Activated CD8-positive, alpha-beta memory T cell treated with anti-CD3 and anti-CD28 coated beads for 36 hours (primary cell): Measurements from ENCODE around the gene SFT2D1. TPM values are rescaled to one million over a fixed set of nuclear protein-coding genes. Genes with fewer than 3 reads are reported as not detected.

ENCODE experiments used
- CTCF ChIA-PET: fragments of 350-600 bp; sonication (Branson Sonifier 250); formaldehyde crosslinking; loops from one replicate; lab custom pipeline; 2021; ENCODE audit warnings: antibody characterized with exemption; lab: Charles Lee
- POLR2A ChIA-PET: fragments of 350-600 bp; sonication (Branson Sonifier 250); formaldehyde crosslinking; loops from one replicate; lab custom pipeline; 2021; ENCODE audit warnings: antibody characterized with exemption; lab: Charles Lee
- total RNA-seq, 2 experiments: library from RNA; stranded (reverse); gene quantifications; one replicate each; pipeline ENCODE4 v1.2.3, GENCODE V29; 2021

The SFT2D1 gene
- total RNA-seq, 2 experiments from 2014 or later, result 51.6 to 51.8 TPM

- CTCF ChIA-PET, result interaction anchor here (1.2 kb wide), 1 partner anchor 11 kb away, joined by 3 read pairs; no protein-coding TSS in a partner anchor
Observed at GRCh38 chr6:166270706-166271375, 71.5 kb downstream of the SFT2D1 start.

More at GRCh38 chr6:166270706-166271375, 71.5 kb downstream of the SFT2D1 start:
- POLR2A ChIA-PET, result no interaction called here

Other genes starting within 250 kb of the SFT2D1 start
- not detected for gene TBXT, start 174.7 kb downstream of the SFT2D1 start, total RNA-seq
- gene PRR18, start 34.2 kb downstream of the SFT2D1 start, total RNA-seq, result under 1 TPM; 0.10 to 0.15 TPM
- 10 to 100 TPM; 31.1 to 32.8 TPM for gene MPC1, start 40.4 kb upstream of the SFT2D1 start, total RNA-seq
- under 1 TPM; 0.17 to 0.59 TPM for gene RAMACL, start 244.1 kb upstream of the SFT2D1 start, total RNA-seq